ENCODE data around the gene IGF1R.

IGF1R gene

GRCh38 chr15:98708037-98708590, 59.8 kb downstream of the IGF1R start:
- DNase-seq: no peak

GRCh38 chr15:98711810-98712209, 63.5 kb downstream of the IGF1R start:
- DNase-seq: no peak

- no peak for DNase-seq
Measured at GRCh38 chr15:98712845-98713584, 64.7 kb downstream of the IGF1R start.

GRCh38 chr15:98713585-98714001, 65.3 kb downstream of the IGF1R start:
- no peak for DNase-seq

- no peak for DNase-seq
Measured at GRCh38 chr15:98714922-98715321, 66.6 kb downstream of the IGF1R start.

- no peak for DNase-seq
Measured at GRCh38 chr15:98715401-98715800, 67.1 kb downstream of the IGF1R start.

GRCh38 chr15:98715890-98716443, 67.6 kb downstream of the IGF1R start:
- no peak for DNase-seq

GRCh38 chr15:98717371-98717770, 69.0 kb downstream of the IGF1R start:
- no peak for DNase-seq

GRCh38 chr15:98717942-98718341, 69.6 kb downstream of the IGF1R start:
- no peak for DNase-seq

- no peak for DNase-seq
Measured at GRCh38 chr15:98718426-98719136, 70.2 kb downstream of the IGF1R start.

- no peak for DNase-seq
Measured at GRCh38 chr15:98719137-98719740, 70.9 kb downstream of the IGF1R start.

GRCh38 chr15:98720031-98720430, 71.7 kb downstream of the IGF1R start:
- no peak for DNase-seq

- DNase-seq: no peak
Measured at GRCh38 chr15:98720577-98721565, 72.5 kb downstream of the IGF1R start.

GRCh38 chr15:98722209-98722608, 73.9 kb downstream of the IGF1R start:
- no peak for DNase-seq

GRCh38 chr15:98722645-98723044, 74.3 kb downstream of the IGF1R start:
- DNase-seq: no peak

- DNase-seq: no peak
Measured at GRCh38 chr15:98723195-98723594, 74.9 kb downstream of the IGF1R start.

- DNase-seq: no peak
Measured at GRCh38 chr15:98724048-98724447, 75.7 kb downstream of the IGF1R start.

- no peak for DNase-seq
Measured at GRCh38 chr15:98724494-98724893, 76.2 kb downstream of the IGF1R start.

GRCh38 chr15:98725874-98726273, 77.5 kb downstream of the IGF1R start:
- DNase-seq: no peak

- no peak for DNase-seq
Measured at GRCh38 chr15:98727115-98728040, 79.0 kb downstream of the IGF1R start.
